Heart left ventricle (tissue), 13 donors: Measurements from ENCODE around the gene WDR18.

Source experiments
- POLR2A ChIP-seq, 2 donors: fragments of 450-650 bp; IDR thresholded peaks; one replicate each; pipeline ENCODE4 v1.6.1; 2017; ENCODE audit warnings: antibody characterized with exemption in 2 of 2, mild to moderate bottlenecking in 2 of 2, moderate library complexity in 2 of 2
- TF ChIP-seq, protein P1 (sequence below), 12 donors: fragments of 200-600 bp; sonication (generic) in 4 of 12; IDR thresholded peaks; one replicate each; pipeline versions ENCODE4 v1.5.0 to v1.8.0; 2018 to 2022; ENCODE audit warnings: antibody characterized with exemption in 12 of 12, mild to moderate bottlenecking in 5 of 12
- donor health status: ischemic (EF 13 %, LVEDD 7.1; RV severe dilation, severe dysfunction).
- donor health status: DM: no; HTN: yes; CAD: no.
- donor health status: DM: no; HTN: no; CAD: no.
- donor health status: ischemic (EF 25% LVEDD 6.9; RV normal size, moderate dysfunction).
- donor health status: ischemic (EF 25% LVEDD 5.7; RV mildly dilated, moderate dysfunction).
- donor health status: ischemic (EF 35%, LVEDD 5.7; RV mildly dilated, moderate dysfunction).
- donor health status: nonischemic (EF 11% LVEDD 7.7; RV severe dilation, severe dysfunction).
- donor health status: DM: yes; HTN: yes; CAD: no.
- donor health status: PGD.
- donor health status: ischemic (EF 29% LVEDD 5.4; RV normal size, mild dysfunction).
- donor health status: nonischemic (EF 23%, LVEDD 6.1; RV moderate dilation, normal function).

DNA sequence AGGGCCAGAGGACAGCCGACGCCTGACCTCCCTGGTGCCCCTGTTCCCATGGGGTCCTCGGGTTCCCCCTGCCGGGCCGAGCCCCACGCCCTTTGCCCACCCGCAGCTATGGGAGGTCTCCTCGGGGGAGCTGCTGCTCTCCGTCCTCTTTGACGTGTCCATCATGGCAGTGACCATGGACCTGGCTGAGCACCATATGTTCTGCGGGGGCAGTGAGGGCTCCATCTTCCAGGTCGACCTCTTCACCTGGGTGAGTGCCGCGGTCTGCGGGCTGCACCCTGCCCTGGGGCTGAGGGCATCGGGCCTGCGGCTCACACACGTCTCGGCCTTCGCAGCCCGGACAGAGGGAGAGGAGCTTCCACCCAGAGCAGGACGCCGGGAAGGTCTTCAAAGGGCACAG, 6.6 kb downstream of the WDR18 start:
- TF ChIP-seq, protein P1, sequence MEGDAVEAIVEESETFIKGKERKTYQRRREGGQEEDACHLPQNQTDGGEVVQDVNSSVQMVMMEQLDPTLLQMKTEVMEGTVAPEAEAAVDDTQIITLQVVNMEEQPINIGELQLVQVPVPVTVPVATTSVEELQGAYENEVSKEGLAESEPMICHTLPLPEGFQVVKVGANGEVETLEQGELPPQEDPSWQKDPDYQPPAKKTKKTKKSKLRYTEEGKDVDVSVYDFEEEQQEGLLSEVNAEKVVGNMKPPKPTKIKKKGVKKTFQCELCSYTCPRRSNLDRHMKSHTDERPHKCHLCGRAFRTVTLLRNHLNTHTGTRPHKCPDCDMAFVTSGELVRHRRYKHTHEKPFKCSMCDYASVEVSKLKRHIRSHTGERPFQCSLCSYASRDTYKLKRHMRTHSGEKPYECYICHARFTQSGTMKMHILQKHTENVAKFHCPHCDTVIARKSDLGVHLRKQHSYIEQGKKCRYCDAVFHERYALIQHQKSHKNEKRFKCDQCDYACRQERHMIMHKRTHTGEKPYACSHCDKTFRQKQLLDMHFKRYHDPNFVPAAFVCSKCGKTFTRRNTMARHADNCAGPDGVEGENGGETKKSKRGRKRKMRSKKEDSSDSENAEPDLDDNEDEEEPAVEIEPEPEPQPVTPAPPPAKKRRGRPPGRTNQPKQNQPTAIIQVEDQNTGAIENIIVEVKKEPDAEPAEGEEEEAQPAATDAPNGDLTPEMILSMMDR (IDR thresholded peaks at IDR 0.05): no peak
- TF ChIP-seq POLR2A (IDR thresholded peaks at IDR 0.05): no peak
